SK-N-SH treated with all-trans-retinoic acid at 6 μM for 48 hours (cell line): ENCODE results near the gene SH3PXD2A.

Experiments used
- ARNTL ChIP-seq: fragments of 450-650 bp; formaldehyde crosslinking; IDR thresholded peaks from 2 replicates; pipeline ENCODE4 v1.5.0; 2020; ENCODE audit warnings: low read depth, mild to moderate bottlenecking, moderate library complexity, borderline replicate concordance
- BACH2 ChIP-seq: fragments of 250-450 bp; sonication (Bioruptor Pico); IDR thresholded peaks from 2 replicates; pipeline ENCODE4 v1.9.0; 2021; ENCODE audit warnings: mild to moderate bottlenecking, borderline replicate concordance
- CREB5 ChIP-seq: fragments of 250-450 bp; sonication (Bioruptor Pico); IDR thresholded peaks from 2 replicates; pipeline ENCODE4 v1.5.1; 2020; ENCODE audit warnings: low read depth, mild to moderate bottlenecking, moderate library complexity
- ISL1 ChIP-seq: fragments of 250-450 bp; sonication (Bioruptor Pico); IDR thresholded peaks from 2 replicates; pipeline ENCODE4 v2.1.2; 2022; ENCODE audit warnings: mild to moderate bottlenecking, moderate library complexity
- RARB ChIP-seq: fragments of 250-450 bp; sonication (Bioruptor Pico); IDR thresholded peaks from 2 replicates; pipeline ENCODE4 v1.8.0; 2021; ENCODE audit warnings: mild to moderate bottlenecking, moderate library complexity
- TCF4 ChIP-seq: fragments of 250-450 bp; sonication (Bioruptor Pico); IDR thresholded peaks from 2 replicates; pipeline ENCODE4 v1.8.0; 2021; ENCODE audit warnings: mild to moderate bottlenecking, moderate library complexity, borderline replicate concordance
- TOX ChIP-seq: fragments of 250-450 bp; sonication (Bioruptor Pico); IDR thresholded peaks from 2 replicates; pipeline ENCODE4 v1.8.0; 2021; ENCODE audit warnings: mild to moderate bottlenecking, moderate library complexity, borderline replicate concordance
- ZFP3 ChIP-seq: fragments of 250-450 bp; sonication (Bioruptor Pico); IDR thresholded peaks from 2 replicates; pipeline ENCODE4 v1.5.0; 2020; ENCODE audit warnings: mild to moderate bottlenecking, moderate library complexity
- ZFP30 ChIP-seq: fragments of 450-650 bp; formaldehyde crosslinking; IDR thresholded peaks from 2 replicates; pipeline ENCODE4 v1.5.0; 2022; ENCODE audit warnings: mild to moderate bottlenecking, moderate library complexity
- ZNF565 ChIP-seq: fragments of 450-650 bp; formaldehyde crosslinking; conservative IDR thresholded peaks from 2 replicates; pipeline ENCODE4 v1.5.0; 2020; ENCODE audit warnings: low read depth, mild to moderate bottlenecking, moderate library complexity
- TF ChIP-seq, protein P1 (sequence below): fragments of 250-450 bp; sonication (Bioruptor Pico); IDR thresholded peaks from 2 replicates; pipeline ENCODE4 v1.8.0; 2020; ENCODE audit warnings: mild to moderate bottlenecking, moderate library complexity, borderline replicate concordance

GRCh38 chr10:103590744-103591291 is 264.6 kb downstream of the SH3PXD2A start:
- no peak for TF ChIP-seq ISL1 (CRISPR knock-in tag)
- no peak for TF ChIP-seq ZNF565 (CRISPR knock-in tag)
- TF ChIP-seq ZFP30 = no peak
- no peak for TF ChIP-seq ZFP3 (CRISPR knock-in tag)
- TF ChIP-seq, protein P1, sequence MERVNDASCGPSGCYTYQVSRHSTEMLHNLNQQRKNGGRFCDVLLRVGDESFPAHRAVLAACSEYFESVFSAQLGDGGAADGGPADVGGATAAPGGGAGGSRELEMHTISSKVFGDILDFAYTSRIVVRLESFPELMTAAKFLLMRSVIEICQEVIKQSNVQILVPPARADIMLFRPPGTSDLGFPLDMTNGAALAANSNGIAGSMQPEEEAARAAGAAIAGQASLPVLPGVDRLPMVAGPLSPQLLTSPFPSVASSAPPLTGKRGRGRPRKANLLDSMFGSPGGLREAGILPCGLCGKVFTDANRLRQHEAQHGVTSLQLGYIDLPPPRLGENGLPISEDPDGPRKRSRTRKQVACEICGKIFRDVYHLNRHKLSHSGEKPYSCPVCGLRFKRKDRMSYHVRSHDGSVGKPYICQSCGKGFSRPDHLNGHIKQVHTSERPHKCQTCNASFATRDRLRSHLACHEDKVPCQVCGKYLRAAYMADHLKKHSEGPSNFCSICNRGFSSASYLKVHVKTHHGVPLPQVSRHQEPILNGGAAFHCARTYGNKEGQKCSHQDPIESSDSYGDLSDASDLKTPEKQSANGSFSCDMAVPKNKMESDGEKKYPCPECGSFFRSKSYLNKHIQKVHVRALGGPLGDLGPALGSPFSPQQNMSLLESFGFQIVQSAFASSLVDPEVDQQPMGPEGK (CRISPR knock-in tag) = no peak
- TF ChIP-seq BACH2 (CRISPR knock-in tag) = no peak
- TF ChIP-seq RARB (CRISPR knock-in tag) = no peak
- no peak for TF ChIP-seq ARNTL (CRISPR knock-in tag)
- TF ChIP-seq CREB5 (CRISPR knock-in tag) = no peak
- TF ChIP-seq TCF4 (CRISPR knock-in tag) = no peak
- TF ChIP-seq TOX (CRISPR knock-in tag) = no peak
